Liver (tissue), 9 donors: Measurements from ENCODE around the gene TEX50. TPM values are rescaled to one million over a fixed set of nuclear protein-coding genes. Genes with fewer than 3 reads are reported as not detected.
A peak's percentile ranks its signal among the peaks of the same experiment; 100 is the strongest.
"Not testable (repeated sequence)": the region's sequence is repeated elsewhere in the genome, so short reads cannot be mapped to it uniquely, and the experiment has no call there.

Experiments used
- DNase-seq: peaks from one replicate; pipeline ENCODE4 v3.0.0-alpha.2; 2017; ENCODE audit warnings: low spot score
- H3K27ac ChIP-seq, 2 donors: one replicate each; pipeline ENCODE4 v1.7.0; 2013; ENCODE audit warnings: inconsistent platforms in 2 of 2, low read length in 2 of 2, control low read depth in 1 of 2, low read depth in 1 of 2, mild to moderate bottlenecking in 1 of 2
- H3K27me3 ChIP-seq, 4 donors: one replicate each; pipeline versions ENCODE4 v1.6.1 to v1.7.0; 2013; ENCODE audit warnings: low read length in 3 of 4, inconsistent platforms in 1 of 4, mild to moderate bottlenecking in 1 of 4, moderate library complexity in 1 of 4; ENCODE audit not compliant: control insufficient read depth in 4 of 4, insufficient read depth in 4 of 4
- H3K36me3 ChIP-seq, 4 donors: one replicate each; pipeline versions ENCODE4 v1.6.1 to v1.7.0; 2013; ENCODE audit warnings: low read length in 3 of 4, mild to moderate bottlenecking in 3 of 4, low read depth in 1 of 4, moderate library complexity in 1 of 4; ENCODE audit not compliant: control insufficient read depth in 4 of 4, insufficient read depth in 3 of 4
- H3K4me1 ChIP-seq, 4 donors: one replicate each; pipeline versions ENCODE4 v1.6.1 to v1.7.0; 2013; ENCODE audit warnings: low read length in 3 of 4, mild to moderate bottlenecking in 3 of 4, moderate library complexity in 1 of 4; ENCODE audit not compliant: control insufficient read depth in 4 of 4, insufficient read depth in 4 of 4
- H3K4me3 ChIP-seq, 3 donors: one replicate each; pipeline versions ENCODE4 v1.6.1 to v1.7.0; 2013; ENCODE audit warnings: low read length in 3 of 3, control low read depth in 1 of 3, low read depth in 1 of 3, mild to moderate bottlenecking in 1 of 3
- H3K9ac ChIP-seq, 2 donors: one replicate each; pipeline ENCODE4 v1.7.0; 2013; ENCODE audit warnings: low read length in 2 of 2, mild to moderate bottlenecking in 2 of 2, moderate library complexity in 2 of 2, control low read depth in 1 of 2, low read depth in 1 of 2
- H3K9me3 ChIP-seq, 4 donors: one replicate each; pipeline versions ENCODE4 v1.6.1 to v1.7.0; 2013; ENCODE audit warnings: low read length in 3 of 4; ENCODE audit not compliant: control insufficient read depth in 4 of 4
- EGR1 ChIP-seq, 2 donors: IDR thresholded peaks; 2 replicates each; pipeline ENCODE4 v1.6.1; 2016 to 2018; ENCODE audit warnings: antibody characterized with exemption in 2 of 2, low read depth in 2 of 2
- GABPA ChIP-seq, 2 donors: IDR thresholded peaks in 1 of 2; conservative IDR thresholded peaks in 1 of 2; 2 replicates each; pipeline ENCODE4 v1.6.1; 2016; ENCODE audit warnings: antibody characterized with exemption in 2 of 2, mild to moderate bottlenecking in 1 of 2, moderate library complexity in 1 of 2
- JUND ChIP-seq, 2 donors: IDR thresholded peaks; 2 replicates each; pipeline ENCODE4 v1.6.1; 2016; ENCODE audit warnings: antibody characterized with exemption in 2 of 2
- RAD21 ChIP-seq, 2 donors: IDR thresholded peaks; 2 replicates each; pipeline ENCODE4 v1.6.1; 2016; ENCODE audit warnings: antibody characterized with exemption in 2 of 2, mild to moderate bottlenecking in 2 of 2
- RXRA ChIP-seq, 2 donors: IDR thresholded peaks; 2 replicates each; pipeline ENCODE4 v1.6.1; 2017 to 2018; ENCODE audit warnings: antibody characterized with exemption in 2 of 2, mild to moderate bottlenecking in 1 of 2
- TAF1 ChIP-seq: conservative IDR thresholded peaks from 2 replicates; pipeline ENCODE4 v1.6.1; 2016; ENCODE audit warnings: antibody characterized with exemption, mild to moderate bottlenecking
- YY1 ChIP-seq: IDR thresholded peaks from 2 replicates; pipeline ENCODE4 v1.6.1; 2016; ENCODE audit warnings: antibody characterized with exemption, mild to moderate bottlenecking
- WGBS: extraction: QIAGEN DNeasy Blood & Tissue Kit; methylation state at CpG from one replicate; pipeline ENCODE4 v1.1.7; 2013; 5-methylcytosine and 5-hydroxymethylcytosine counted together
- polyA plus RNA-seq, 2 donors: library from polyadenylated mRNA; stranded (reverse) in 1 of 2; unstranded in 1 of 2; fragments of 200-250 nt in 1 of 2; fragments of >200 nt in 1 of 2; fragmentation: Nextera tagmentation in 1 of 2; extraction: Ambion mirVana in 1 of 2; gene quantifications; one replicate each; pipeline versions ENCODE4 v1.2.1 to v1.2.3, GENCODE V29; 2013 to 2015
- total RNA-seq, 2 donors: library from RNA; depleted of rRNA; stranded (reverse); fragments of >200 nt; gene quantifications; one replicate each; pipeline ENCODE4 v1.2.3, GENCODE V29; 2014
- TF ChIP-seq, protein P1 (sequence below): fragments of 150-350 bp; IDR thresholded peaks from 2 replicates; pipeline ENCODE4 v1.5.1; 2017; ENCODE audit warnings: improper control_type of control experiment, low read depth, low read length; ENCODE audit not compliant: missing input control
- TF ChIP-seq, protein P2 (sequence below): IDR thresholded peaks from 2 replicates; pipeline ENCODE4 v1.6.1; 2016; ENCODE audit warnings: antibody characterized with exemption
- TF ChIP-seq, protein P3 (sequence below): IDR thresholded peaks from 2 replicates; pipeline ENCODE4 v1.6.1; 2016; ENCODE audit warnings: antibody characterized with exemption
- donor health status: healthy.
- donor health status: healthy.
- donor health status: healthy.
- donor health status: healthy.
- donor health status: healthy.

TEX50 gene
- total and polyA plus RNA-seq, 4 donors: not detected

- TF ChIP-seq, protein P1, sequence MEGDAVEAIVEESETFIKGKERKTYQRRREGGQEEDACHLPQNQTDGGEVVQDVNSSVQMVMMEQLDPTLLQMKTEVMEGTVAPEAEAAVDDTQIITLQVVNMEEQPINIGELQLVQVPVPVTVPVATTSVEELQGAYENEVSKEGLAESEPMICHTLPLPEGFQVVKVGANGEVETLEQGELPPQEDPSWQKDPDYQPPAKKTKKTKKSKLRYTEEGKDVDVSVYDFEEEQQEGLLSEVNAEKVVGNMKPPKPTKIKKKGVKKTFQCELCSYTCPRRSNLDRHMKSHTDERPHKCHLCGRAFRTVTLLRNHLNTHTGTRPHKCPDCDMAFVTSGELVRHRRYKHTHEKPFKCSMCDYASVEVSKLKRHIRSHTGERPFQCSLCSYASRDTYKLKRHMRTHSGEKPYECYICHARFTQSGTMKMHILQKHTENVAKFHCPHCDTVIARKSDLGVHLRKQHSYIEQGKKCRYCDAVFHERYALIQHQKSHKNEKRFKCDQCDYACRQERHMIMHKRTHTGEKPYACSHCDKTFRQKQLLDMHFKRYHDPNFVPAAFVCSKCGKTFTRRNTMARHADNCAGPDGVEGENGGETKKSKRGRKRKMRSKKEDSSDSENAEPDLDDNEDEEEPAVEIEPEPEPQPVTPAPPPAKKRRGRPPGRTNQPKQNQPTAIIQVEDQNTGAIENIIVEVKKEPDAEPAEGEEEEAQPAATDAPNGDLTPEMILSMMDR: no peak
- TF ChIP-seq RXRA (IDR thresholded peaks at IDR 0.05) (no peak), TAF1 (no peak), EGR1 (IDR thresholded peaks at IDR 0.05; ENCODE audit: low read depth in 2 of 2) (no peak), JUND (IDR thresholded peaks at IDR 0.05) (no peak), GABPA (IDR thresholded peaks at IDR 0.05 in 1 of 2, conservative IDR thresholded peaks at IDR 0.05 in 1 of 2) (no peak)
- TF ChIP-seq, protein P2, sequence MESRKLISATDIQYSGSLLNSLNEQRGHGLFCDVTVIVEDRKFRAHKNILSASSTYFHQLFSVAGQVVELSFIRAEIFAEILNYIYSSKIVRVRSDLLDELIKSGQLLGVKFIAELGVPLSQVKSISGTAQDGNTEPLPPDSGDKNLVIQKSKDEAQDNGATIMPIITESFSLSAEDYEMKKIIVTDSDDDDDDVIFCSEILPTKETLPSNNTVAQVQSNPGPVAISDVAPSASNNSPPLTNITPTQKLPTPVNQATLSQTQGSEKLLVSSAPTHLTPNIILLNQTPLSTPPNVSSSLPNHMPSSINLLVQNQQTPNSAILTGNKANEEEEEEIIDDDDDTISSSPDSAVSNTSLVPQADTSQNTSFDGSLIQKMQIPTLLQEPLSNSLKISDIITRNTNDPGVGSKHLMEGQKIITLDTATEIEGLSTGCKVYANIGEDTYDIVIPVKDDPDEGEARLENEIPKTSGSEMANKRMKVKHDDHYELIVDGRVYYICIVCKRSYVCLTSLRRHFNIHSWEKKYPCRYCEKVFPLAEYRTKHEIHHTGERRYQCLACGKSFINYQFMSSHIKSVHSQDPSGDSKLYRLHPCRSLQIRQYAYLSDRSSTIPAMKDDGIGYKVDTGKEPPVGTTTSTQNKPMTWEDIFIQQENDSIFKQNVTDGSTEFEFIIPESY: no peak
Observed at GRCh38 chr1:173627269-173627668, 7.9 kb upstream of the TEX50 start (continued).

DNA sequence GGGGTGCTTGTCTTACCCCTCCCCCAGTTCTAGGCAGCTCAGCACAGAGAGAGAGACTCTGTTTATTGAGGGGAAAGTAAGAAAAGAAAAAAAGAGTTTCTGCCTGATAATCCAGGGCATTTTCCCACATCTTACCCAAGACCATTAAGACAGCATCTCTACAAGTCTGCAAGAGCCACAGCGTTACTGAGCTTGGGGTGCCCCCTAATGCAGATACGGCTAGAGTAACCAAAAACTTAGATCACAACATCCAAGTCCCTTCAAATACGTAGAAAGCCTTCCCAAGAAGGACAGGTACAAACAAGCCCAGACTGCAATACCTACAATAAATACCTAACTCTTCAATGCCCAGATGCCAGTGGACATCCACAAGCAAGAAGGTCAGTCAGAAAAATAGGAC is 6.2 kb upstream of the TEX50 start:
- 84% methylated on average over 3 of the region's 3 CpGs for WGBS
- H3K4me1 ChIP-seq: no peaks in the 10 kb centered on the region
- H3K9ac ChIP-seq: no peak overlapping the region
- H3K9me3 ChIP-seq: peaks cover 0 to 5% (median 0%) of the 10 kb centered on the region in 4 donors
- no peak overlapping the region for H3K27ac ChIP-seq
- H3K27me3 ChIP-seq: no peaks in the 10 kb centered on the region
- no peak for DNase-seq
- TF ChIP-seq RXRA (IDR thresholded peaks at IDR 0.05) (no peak), YY1 (no peak), EGR1 (IDR thresholded peaks at IDR 0.05; ENCODE audit: low read depth in 2 of 2) (no peak), RAD21 (IDR thresholded peaks at IDR 0.05) (peak in 1 of 2 donors; percentile 17)
- TF ChIP-seq, protein P3, sequence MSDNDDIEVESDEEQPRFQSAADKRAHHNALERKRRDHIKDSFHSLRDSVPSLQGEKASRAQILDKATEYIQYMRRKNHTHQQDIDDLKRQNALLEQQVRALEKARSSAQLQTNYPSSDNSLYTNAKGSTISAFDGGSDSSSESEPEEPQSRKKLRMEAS: no peak
- H3K4me3 ChIP-seq: no peak overlapping the region
- no peaks in the 10 kb centered on the region for H3K36me3 ChIP-seq

GRCh38 chr1:173637236-173638042 is 2.3 kb downstream of the TEX50 start:
- H3K36me3 ChIP-seq, H3K27me3 ChIP-seq, DNase-seq, H3K4me1 ChIP-seq, H3K9me3 ChIP-seq, H3K4me3 ChIP-seq, H3K27ac ChIP-seq, H3K9ac ChIP-seq: not testable (repeated sequence)
- 87% methylated on average over 6 of the region's 6 CpGs for WGBS
